ENCODE results near the gene CFAP206.

Gene CFAP206

GRCh38 chr6:87407901-87408720, at the start of gene CFAP206:
TSS of gene CFAP206 (plus strand) at chr6:87407972. CDS start at chr6:87409840, 1,868 bp downstream.
- DNase-seq = peak; percentile 72

- no peak for DNase-seq
These were observed 43.0 kb upstream of the CFAP206 start for GRCh38 chr6:87364602-87365252.

GRCh38 chr6:87366072-87366827, 41.5 kb upstream of the CFAP206 start:
- peak; percentile 35 for DNase-seq

GRCh38 chr6:87366899-87367298, 40.9 kb upstream of the CFAP206 start:
- DNase-seq = no peak

- no peak for DNase-seq
These were observed 34.4 kb upstream of the CFAP206 start for GRCh38 chr6:87373377-87373776.

- no peak for DNase-seq
These were observed 32.5 kb upstream of the CFAP206 start for GRCh38 chr6:87375315-87375714.

GRCh38 chr6:87376643-87377042, 31.1 kb upstream of the CFAP206 start:
- DNase-seq = no peak

GRCh38 chr6:87378947-87379346, 28.8 kb upstream of the CFAP206 start:
- DNase-seq = no peak

- no peak for DNase-seq
These were observed 24.9 kb upstream of the CFAP206 start for GRCh38 chr6:87382861-87383260.

GRCh38 chr6:87384038-87384437, 23.7 kb upstream of the CFAP206 start:
- no peak for DNase-seq

GRCh38 chr6:87384449-87384848, 23.3 kb upstream of the CFAP206 start:
- no peak for DNase-seq

GRCh38 chr6:87391334-87391733, 16.4 kb upstream of the CFAP206 start:
- no peak for DNase-seq

GRCh38 chr6:87393026-87393622, 14.6 kb upstream of the CFAP206 start:
- peak; percentile 56 for DNase-seq

- DNase-seq = no peak
These were observed 12.3 kb upstream of the CFAP206 start for GRCh38 chr6:87395431-87395830.

GRCh38 chr6:87396595-87397392, 11.0 kb upstream of the CFAP206 start:
- no peak for DNase-seq

- DNase-seq = no peak
These were observed 10.1 kb upstream of the CFAP206 start for GRCh38 chr6:87397656-87398055.

GRCh38 chr6:87401832-87402231, 5.9 kb upstream of the CFAP206 start:
- no peak for DNase-seq

- no peak for DNase-seq
These were observed 241 bp upstream of the CFAP206 start for GRCh38 chr6:87407561-87407900.

- no peak for DNase-seq
These were observed 966 bp downstream of the CFAP206 start for GRCh38 chr6:87408721-87409155.

- DNase-seq = no peak
These were observed 11.5 kb downstream of the CFAP206 start for GRCh38 chr6:87419266-87419665.

GRCh38 chr6:87420360-87420759, 12.6 kb downstream of the CFAP206 start:
- DNase-seq = no peak

- DNase-seq = no peak
These were observed 13.8 kb downstream of the CFAP206 start for GRCh38 chr6:87421576-87421975.
